ENCODE results near the gene TRAPPC14. TPM values are rescaled to one million over a fixed set of nuclear protein-coding genes. Genes with fewer than 3 reads are reported as not detected.
"Not testable (repeated sequence)": the region's sequence is repeated elsewhere in the genome, so short reads cannot be mapped to it uniquely, and the experiment has no call there.

The TRAPPC14 gene
- total RNA-seq, 1 donor from 2014 or later = 20.3 TPM

DNA sequence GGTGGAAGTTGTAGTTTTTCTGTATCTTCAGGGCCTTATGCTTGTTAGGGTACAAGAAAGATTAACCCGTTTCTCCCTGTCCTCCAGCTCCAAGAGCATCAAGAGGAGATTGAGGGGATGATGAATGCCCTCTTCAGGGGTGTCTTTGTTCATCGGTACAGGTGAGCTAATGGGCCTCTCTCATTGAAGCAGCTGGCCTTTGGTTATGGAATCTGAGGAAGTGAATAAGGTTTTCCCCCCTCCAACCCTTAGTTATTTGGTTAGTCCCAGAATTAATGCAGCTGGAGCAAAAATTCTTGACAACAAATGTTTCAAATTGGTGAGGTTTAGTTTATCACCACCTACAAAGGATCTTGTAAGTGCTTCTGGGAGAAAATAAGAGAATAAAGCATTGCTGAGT, 36.7 kb upstream of the TRAPPC14 start:
- peaks cover 32% of the 10 kb centered on the region for H3K27me3 Mint-ChIP-seq (ENCODE audit: unreplicated experiment)
- no peak for DNase-seq (ENCODE audit: extremely low spot score, unreplicated experiment)
- H3K4me1 Mint-ChIP-seq (ENCODE audit: unreplicated experiment) = peaks cover 4% of the 10 kb centered on the region
- no peaks in the 10 kb centered on the region for H3K9me3 Mint-ChIP-seq (ENCODE audit: unreplicated experiment)
- H3K4me3 Mint-ChIP-seq (ENCODE audit: unreplicated experiment) = no peak overlapping the region
- H3K27ac Mint-ChIP-seq (ENCODE audit: unreplicated experiment) = no peak overlapping the region
- TF ChIP-seq, protein P1, sequence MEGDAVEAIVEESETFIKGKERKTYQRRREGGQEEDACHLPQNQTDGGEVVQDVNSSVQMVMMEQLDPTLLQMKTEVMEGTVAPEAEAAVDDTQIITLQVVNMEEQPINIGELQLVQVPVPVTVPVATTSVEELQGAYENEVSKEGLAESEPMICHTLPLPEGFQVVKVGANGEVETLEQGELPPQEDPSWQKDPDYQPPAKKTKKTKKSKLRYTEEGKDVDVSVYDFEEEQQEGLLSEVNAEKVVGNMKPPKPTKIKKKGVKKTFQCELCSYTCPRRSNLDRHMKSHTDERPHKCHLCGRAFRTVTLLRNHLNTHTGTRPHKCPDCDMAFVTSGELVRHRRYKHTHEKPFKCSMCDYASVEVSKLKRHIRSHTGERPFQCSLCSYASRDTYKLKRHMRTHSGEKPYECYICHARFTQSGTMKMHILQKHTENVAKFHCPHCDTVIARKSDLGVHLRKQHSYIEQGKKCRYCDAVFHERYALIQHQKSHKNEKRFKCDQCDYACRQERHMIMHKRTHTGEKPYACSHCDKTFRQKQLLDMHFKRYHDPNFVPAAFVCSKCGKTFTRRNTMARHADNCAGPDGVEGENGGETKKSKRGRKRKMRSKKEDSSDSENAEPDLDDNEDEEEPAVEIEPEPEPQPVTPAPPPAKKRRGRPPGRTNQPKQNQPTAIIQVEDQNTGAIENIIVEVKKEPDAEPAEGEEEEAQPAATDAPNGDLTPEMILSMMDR (IDR thresholded peaks at IDR 0.05) = no peak
- H3K36me3 Mint-ChIP-seq (ENCODE audit: unreplicated experiment) = no peaks in the 10 kb centered on the region

DNA sequence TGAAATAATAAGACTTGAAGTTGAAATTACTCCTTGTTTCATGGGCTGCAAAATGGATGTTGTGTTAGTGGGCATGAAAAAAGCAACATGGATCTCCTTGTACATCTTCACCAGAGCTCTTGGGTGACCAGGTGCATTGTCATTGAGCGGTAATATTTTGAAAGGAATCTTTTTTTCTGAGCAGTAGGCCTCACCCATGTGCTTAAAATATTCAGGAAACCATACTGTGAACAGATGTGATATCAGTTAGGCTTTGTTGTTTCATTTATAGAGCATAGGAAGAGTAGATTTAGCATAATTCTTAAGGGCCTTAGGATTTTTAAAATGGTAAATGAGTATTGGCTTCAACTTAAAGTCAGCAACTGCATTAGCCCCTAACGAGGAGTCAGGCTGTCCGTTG, 34.4 kb upstream of the TRAPPC14 start:
- Mint-ChIP-seq H3K4me1 (ENCODE audit: unreplicated experiment) (peaks cover 5% of the 10 kb centered on the region), H3K27ac (ENCODE audit: unreplicated experiment) (no peak overlapping the region), H3K27me3 (ENCODE audit: unreplicated experiment) (peaks cover 19% of the 10 kb centered on the region), H3K9me3 (ENCODE audit: unreplicated experiment) (no peaks in the 10 kb centered on the region), H3K36me3 (ENCODE audit: unreplicated experiment) (no peaks in the 10 kb centered on the region), H3K4me3 (ENCODE audit: unreplicated experiment) (no peak overlapping the region)
- no peak for DNase-seq (ENCODE audit: extremely low spot score, unreplicated experiment)
- TF ChIP-seq, protein P1 (IDR thresholded peaks at IDR 0.05) = no peak

DNA sequence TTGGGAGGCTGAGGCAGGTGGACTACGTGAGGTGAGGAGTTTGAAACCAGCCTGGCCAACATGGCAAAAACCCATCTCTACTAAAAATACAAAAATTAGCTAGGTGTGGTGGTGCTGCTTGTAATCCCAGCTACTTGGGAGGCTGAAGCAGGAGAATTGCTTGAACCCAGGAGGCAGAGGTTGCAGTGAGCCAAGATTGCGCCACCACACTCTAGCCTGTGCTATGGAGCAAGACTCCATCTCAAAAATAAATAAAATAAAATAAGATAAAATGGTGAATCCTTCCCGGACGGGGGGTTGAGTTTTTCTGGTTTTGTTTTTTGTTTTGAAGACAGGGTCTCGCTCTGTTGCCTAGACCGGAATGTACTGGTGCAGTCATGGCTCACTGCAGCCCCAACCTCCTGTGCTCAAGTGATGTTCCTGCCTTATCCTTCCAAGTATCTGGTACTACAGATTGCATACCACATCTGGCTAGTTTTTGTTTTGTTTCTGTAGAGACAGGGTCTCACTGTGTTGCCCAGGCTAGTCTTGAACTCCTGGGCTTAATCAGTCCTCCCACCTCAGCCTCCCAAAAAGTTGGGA, 33.8 kb upstream of the TRAPPC14 start:
- not testable (repeated sequence) for H3K4me1 Mint-ChIP-seq (ENCODE audit: unreplicated experiment); H3K27ac Mint-ChIP-seq (ENCODE audit: unreplicated experiment); H3K36me3 Mint-ChIP-seq (ENCODE audit: unreplicated experiment); H3K9me3 Mint-ChIP-seq (ENCODE audit: unreplicated experiment); H3K4me3 Mint-ChIP-seq (ENCODE audit: unreplicated experiment); DNase-seq (ENCODE audit: extremely low spot score, unreplicated experiment)
- peaks cover 14% of the 10 kb centered on the region for H3K27me3 Mint-ChIP-seq (ENCODE audit: unreplicated experiment)

DNA sequence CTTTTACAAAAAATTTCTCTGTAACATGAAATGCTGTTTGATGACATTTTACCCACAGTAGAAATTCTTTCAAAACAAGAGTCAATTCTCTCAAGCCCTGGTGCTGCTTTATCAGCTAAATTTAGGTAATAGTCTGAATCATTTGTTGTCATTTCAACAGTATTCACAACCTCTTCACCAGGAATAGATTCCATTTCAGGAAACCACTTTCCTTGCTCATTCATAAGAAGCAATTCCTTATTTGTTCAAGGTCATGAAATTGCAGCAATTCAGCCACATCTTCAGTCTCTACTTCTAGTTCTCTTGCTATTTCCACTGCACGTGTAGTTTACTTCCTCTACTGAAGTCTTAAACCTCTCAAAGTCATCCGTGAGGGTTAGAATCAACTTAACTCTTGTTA, 33.3 kb upstream of the TRAPPC14 start:
- no peak overlapping the region for H3K4me3 Mint-ChIP-seq (ENCODE audit: unreplicated experiment)
- DNase-seq (ENCODE audit: extremely low spot score, unreplicated experiment) = no peak
- no peaks in the 10 kb centered on the region for H3K36me3 Mint-ChIP-seq (ENCODE audit: unreplicated experiment)
- H3K4me1 Mint-ChIP-seq (ENCODE audit: unreplicated experiment) = peaks cover 5% of the 10 kb centered on the region
- H3K27ac Mint-ChIP-seq (ENCODE audit: unreplicated experiment) = no peak overlapping the region
- TF ChIP-seq, protein P1 (IDR thresholded peaks at IDR 0.05) = no peak
- peaks cover 11% of the 10 kb centered on the region for H3K27me3 Mint-ChIP-seq (ENCODE audit: unreplicated experiment)
- no peaks in the 10 kb centered on the region for H3K9me3 Mint-ChIP-seq (ENCODE audit: unreplicated experiment)

DNA sequence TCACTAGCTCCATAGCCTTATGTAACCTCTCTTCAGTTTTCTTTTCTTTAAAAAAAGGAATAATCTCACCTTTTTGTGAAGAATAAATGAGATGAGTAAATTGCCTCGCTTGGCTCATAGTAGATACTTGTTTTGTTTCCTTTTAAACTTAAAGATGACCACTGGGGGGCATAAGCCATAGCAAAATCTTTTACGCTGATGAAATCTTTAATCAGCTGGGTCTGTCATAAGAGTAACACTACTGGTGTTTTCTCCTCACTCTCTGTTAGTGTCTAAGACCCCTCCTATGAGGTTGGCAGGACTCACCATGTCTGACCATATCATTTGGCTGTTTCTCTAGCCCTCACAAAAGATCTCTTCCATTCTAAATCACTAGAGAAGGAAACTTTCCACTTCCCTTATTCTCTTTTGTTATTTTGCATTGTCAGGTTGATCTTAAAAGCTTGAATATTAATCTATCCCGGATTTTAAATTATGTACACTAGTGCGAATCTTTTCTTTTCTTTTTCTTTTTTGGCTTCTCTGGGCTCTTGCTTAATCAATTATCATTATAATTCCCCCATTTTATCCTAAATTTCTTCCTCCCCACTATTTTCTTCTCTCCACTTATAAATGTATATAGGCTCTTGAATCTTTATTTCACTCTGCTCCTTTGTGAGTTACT, 31.7 kb upstream of the TRAPPC14 start:
- no peak for DNase-seq (ENCODE audit: extremely low spot score, unreplicated experiment)
- Mint-ChIP-seq H3K4me1 (ENCODE audit: unreplicated experiment) (peaks cover 5% of the 10 kb centered on the region), H3K36me3 (ENCODE audit: unreplicated experiment) (no peaks in the 10 kb centered on the region), H3K9me3 (ENCODE audit: unreplicated experiment) (no peaks in the 10 kb centered on the region), H3K27me3 (ENCODE audit: unreplicated experiment) (peaks cover 11% of the 10 kb centered on the region), H3K4me3 (ENCODE audit: unreplicated experiment) (no peak overlapping the region), H3K27ac (ENCODE audit: unreplicated experiment) (peak overlapping the region; percentile 48)
- TF ChIP-seq, protein P1 (IDR thresholded peaks at IDR 0.05) = peak; percentile 58
